Measurements from ENCODE around the gene FOXP4.

The FOXP4 gene

DNA sequence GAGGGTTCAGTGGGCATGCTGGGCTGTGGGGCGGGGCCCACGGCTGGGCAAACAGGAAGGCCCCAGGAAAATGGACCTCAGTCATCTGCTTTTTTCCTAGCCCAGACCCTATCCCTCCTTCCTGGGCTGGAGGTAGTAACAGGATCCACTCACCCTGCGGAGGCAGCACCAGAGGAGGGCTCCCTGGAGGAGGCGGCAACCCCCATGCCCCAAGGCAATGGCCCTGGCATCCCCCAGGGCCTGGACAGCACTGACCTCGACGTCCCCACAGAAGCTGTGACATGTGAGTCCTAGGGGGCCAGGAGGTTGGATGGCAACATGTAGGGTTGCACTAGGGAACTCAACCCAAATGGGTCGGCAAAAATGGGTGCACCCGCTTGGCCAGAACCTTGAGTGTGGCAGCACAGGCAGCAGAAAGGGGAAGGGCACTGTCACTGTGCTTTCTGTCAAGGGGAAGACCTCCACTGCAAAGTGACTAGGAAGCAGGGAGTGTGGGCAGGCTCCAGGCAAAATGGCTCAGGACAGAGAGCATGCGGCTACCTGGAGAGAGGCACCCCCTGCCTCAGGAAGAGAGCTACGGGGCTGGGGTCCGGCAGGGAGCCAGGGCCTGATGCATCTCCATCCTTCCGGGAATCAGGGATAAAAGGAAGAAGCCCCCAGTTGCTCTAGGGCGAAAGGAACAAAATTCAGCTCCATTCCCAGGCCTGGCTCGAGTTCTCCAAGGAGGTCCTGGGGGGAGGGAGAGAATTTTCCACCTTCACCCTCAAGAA, 100.0 kb downstream of the FOXP4 start:
- no peak for DNase-seq (ENCODE audit: low spot score)

DNA sequence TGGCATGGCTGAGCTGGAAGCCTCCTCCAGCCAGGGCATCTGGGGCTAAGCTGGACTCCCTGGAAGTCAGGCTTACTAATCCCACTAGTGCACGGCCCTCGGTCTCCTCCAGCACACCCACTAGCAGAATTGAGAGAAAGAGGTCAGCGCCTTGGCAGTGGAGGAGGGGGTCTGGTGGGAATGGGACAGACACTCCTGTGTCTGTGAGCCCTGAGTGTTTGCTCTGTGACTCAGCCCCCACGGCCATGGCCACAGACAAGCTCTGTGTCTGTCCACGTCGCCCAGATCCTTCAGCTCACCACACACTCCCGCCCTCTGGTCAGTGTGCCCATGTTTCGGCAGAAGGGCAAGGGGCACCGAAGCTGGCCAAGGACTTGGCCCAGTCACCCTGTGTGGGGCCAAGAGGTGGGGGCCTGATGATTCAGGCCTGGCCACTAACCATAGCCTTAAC, 100.9 kb downstream of the FOXP4 start:
- no peak for DNase-seq (ENCODE audit: low spot score)

DNA sequence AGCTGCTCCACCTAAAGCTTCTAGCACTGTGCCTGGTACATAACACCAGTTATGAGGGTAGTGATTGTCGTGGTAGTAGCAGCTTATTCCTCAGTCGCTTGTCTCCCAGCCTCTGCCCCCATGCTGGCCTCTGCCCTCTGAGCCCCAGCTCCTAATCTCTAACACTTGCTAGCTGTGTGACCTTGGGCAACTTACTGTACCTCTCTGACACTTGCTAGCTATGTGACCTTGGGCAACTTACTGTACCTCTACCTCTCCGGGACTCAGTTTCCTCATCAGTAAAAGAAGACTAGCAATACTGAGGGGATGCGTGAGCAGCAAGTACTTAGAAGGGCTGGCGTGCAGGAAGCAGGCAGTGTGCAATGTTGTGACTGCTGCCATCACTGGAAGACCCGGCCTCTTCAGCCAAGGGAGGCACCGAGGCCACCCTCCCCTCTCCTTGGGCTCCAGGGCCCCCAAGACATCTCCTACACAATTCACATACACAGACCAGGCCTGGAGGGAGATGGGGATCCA, 101.9 kb downstream of the FOXP4 start:
- no peak for DNase-seq (ENCODE audit: low spot score)

DNA sequence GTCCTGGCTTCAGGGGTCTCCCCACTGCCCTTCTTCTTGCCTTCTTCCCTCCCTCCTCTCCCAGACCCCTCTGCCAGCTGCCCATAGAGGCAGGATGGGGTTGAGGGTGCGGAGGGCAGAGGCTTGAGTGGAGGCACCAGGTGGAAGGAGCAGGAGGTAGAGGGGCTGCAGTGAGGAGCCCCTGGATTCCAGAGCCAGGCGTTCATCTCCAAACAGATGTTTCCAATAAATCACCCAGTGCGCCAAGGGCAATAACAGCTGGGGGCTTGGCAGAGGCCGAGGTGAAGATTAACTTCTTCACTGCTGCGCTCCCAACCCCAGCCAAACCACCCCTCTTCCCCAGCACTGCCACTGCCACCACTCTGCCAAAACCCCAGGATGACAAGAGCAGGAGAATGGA, 102.7 kb downstream of the FOXP4 start:
- no peak for DNase-seq (ENCODE audit: low spot score)

DNA sequence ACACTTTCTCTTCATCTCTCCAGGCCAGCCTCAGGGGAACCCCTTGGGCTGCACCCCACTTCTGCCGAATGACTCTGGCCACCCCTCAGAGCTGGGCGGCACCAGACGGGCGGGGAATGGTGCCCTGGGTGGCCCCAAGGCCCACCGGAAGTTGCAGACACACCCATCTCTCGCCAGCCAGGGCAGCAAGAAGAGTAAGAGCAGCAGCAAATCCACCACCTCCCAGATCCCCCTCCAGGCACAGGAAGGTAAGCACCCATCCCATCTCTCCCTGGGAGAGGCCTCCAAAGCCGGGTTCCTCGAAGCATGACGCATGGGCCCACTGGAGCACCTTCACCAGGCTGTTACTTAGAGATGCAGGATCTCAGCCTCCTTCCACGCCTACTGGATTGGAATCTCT, 103.4 kb downstream of the FOXP4 start:
- no peak for DNase-seq (ENCODE audit: low spot score)

DNA sequence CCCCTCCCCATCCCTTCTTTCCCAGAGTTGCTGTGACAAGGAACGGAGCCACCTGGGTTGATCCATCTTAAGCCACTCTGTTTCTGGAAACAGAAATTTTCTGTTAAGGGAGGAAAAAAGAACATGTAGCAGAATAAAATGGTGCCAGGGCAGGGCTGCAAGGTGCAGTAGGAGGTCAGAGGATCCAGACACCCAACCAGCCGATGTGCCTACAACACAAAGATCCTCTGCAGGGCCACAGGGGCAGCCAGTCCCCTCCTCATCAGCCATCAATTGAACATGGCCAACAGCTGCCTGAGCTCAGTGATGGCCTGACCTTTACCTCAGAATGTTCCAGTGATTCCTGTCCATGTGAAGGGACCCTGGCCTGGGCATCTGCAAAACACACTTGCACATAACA, 103.9 kb downstream of the FOXP4 start:
- no peak for DNase-seq (ENCODE audit: low spot score)

DNA sequence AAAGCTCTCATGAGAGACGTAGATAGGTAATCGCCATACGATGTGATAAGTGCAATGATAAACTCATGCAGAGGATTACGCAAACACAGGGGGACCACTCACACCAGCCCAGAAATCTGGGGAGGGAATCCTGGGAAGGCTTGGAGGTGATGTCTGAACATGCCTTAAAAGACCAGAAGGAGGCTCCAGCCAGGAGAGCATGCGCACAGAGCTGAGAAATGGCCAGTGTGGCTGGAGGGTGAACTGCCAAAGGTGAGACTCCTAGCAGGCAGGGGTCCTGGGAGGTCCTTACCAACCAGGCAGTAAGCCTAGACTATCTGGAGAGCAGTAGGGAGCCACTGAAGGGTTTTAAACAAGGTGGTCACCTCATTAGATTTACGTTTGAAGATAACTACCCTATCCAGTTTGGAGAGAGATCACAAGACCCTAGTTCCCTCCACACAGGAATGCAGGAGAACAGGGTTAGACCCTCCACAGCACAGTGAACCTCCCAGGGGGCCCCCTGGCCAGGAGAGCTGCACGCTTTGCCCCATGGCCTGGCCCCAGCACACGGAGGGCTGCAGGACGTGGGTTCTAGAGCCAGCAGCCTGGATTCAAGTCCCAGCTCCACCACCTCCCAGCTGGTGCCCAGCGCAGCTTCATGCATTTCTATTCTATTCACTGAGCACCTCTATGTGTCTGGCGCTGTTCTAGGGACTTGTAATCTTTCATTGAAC, 105.2 kb downstream of the FOXP4 start:
- no peak for DNase-seq (ENCODE audit: low spot score)

Data from LoVo (cell line).